Measurements from ENCODE around the gene TPRG1. TPM values are rescaled to one million over a fixed set of nuclear protein-coding genes. Genes with fewer than 3 reads are reported as not detected.

Gene TPRG1
- total RNA-seq, 4 donors from 2014 or later = 2.8 to 4.3 (median 3.1) TPM

GRCh38 chr3:189138901-189139610 lies 32.7 kb upstream of the TPRG1 start:
- 57% methylated on average over 9 of the region's 9 CpGs for WGBS
- Histone ChIP-seq H3K9me3 (no peaks in the 10 kb centered on the region), H3K27me3 (no peaks in the 10 kb centered on the region), H3K4me1 (peaks cover 0 to 3% (median 0%) of the 10 kb centered on the region in 4 donors), H3K27ac (replicated peaks in 1 of 4) (no peak overlapping the region), H3K4me3 (no peak overlapping the region), H3K36me3 (no peaks in the 10 kb centered on the region)
- intact Hi-C loops (cut with DNase I) = no loop called here
- TF ChIP-seq POLR2A (IDR thresholded peaks at IDR 0.05; ENCODE audit: low read depth) (no peak), EP300 (IDR thresholded peaks at IDR 0.05) (no peak), POLR2AphosphoS5 (IDR thresholded peaks at IDR 0.05) (no peak)
- TF ChIP-seq, protein P1, sequence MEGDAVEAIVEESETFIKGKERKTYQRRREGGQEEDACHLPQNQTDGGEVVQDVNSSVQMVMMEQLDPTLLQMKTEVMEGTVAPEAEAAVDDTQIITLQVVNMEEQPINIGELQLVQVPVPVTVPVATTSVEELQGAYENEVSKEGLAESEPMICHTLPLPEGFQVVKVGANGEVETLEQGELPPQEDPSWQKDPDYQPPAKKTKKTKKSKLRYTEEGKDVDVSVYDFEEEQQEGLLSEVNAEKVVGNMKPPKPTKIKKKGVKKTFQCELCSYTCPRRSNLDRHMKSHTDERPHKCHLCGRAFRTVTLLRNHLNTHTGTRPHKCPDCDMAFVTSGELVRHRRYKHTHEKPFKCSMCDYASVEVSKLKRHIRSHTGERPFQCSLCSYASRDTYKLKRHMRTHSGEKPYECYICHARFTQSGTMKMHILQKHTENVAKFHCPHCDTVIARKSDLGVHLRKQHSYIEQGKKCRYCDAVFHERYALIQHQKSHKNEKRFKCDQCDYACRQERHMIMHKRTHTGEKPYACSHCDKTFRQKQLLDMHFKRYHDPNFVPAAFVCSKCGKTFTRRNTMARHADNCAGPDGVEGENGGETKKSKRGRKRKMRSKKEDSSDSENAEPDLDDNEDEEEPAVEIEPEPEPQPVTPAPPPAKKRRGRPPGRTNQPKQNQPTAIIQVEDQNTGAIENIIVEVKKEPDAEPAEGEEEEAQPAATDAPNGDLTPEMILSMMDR (IDR thresholded peaks at IDR 0.05) = no peak
- DNase-seq (ENCODE audit: extremely low spot score) = no peak

- no peak for DNase-seq (ENCODE audit: extremely low spot score)
- intact Hi-C loops (cut with DNase I) = no loop called here
- Histone ChIP-seq H3K4me1 (peaks cover 0 to 3% (median 0%) of the 10 kb centered on the region in 4 donors), H3K36me3 (no peaks in the 10 kb centered on the region), H3K9me3 (no peaks in the 10 kb centered on the region), H3K27me3 (no peaks in the 10 kb centered on the region), H3K4me3 (no peak overlapping the region), H3K27ac (replicated peaks in 1 of 4) (no peak overlapping the region)
- TF ChIP-seq POLR2A (IDR thresholded peaks at IDR 0.05; ENCODE audit: low read depth) (no peak), POLR2AphosphoS5 (IDR thresholded peaks at IDR 0.05) (no peak), EP300 (IDR thresholded peaks at IDR 0.05) (no peak)
- TF ChIP-seq, protein P1 (IDR thresholded peaks at IDR 0.05) = no peak
- 63% methylated on average over 6 of the region's 6 CpGs for WGBS
These were observed 32.2 kb upstream of the TPRG1 start for GRCh38 chr3:189139611-189139940.

DNA sequence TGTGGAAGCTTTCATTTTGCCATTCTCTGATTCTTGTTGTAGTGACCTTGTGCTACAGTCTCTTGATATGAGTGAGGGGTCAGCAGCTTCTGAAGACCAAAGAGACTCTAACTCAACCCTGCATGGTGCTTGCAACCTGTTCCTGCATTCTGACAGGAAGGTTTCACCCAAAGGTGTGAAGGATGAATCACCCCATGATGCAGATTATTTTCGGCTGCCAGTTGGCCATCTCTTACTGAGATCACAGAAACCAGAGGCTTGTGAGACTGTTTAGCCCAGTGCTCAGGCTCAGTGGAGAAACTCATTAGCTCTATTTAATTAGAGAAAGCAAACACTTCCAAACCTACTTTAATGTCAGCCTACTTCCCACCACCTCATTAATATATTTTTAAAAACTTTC lies 29.2 kb upstream of the TPRG1 start:
- H3K27me3 ChIP-seq = no peaks in the 10 kb centered on the region
- no peaks in the 10 kb centered on the region for H3K9me3 ChIP-seq
- no peak for DNase-seq (ENCODE audit: extremely low spot score)
- H3K4me1 ChIP-seq = peaks cover 0 to 4% (median under 1%) of the 10 kb centered on the region in 4 donors
- no peaks in the 10 kb centered on the region for H3K36me3 ChIP-seq
- no peak overlapping the region for H3K27ac ChIP-seq (replicated peaks in 1 of 4)
- intact Hi-C loops (cut with DNase I) = no loop called here
- H3K4me3 ChIP-seq = no peak overlapping the region
- 89% methylated on average over 1 of the region's 1 CpG for WGBS
- no peak for TF ChIP-seq POLR2AphosphoS5 (IDR thresholded peaks at IDR 0.05)
- TF ChIP-seq, protein P1 (IDR thresholded peaks at IDR 0.05) = no peak
- TF ChIP-seq EP300 (IDR thresholded peaks at IDR 0.05) = no peak
- no peak for TF ChIP-seq POLR2A (IDR thresholded peaks at IDR 0.05; ENCODE audit: low read depth)

DNA sequence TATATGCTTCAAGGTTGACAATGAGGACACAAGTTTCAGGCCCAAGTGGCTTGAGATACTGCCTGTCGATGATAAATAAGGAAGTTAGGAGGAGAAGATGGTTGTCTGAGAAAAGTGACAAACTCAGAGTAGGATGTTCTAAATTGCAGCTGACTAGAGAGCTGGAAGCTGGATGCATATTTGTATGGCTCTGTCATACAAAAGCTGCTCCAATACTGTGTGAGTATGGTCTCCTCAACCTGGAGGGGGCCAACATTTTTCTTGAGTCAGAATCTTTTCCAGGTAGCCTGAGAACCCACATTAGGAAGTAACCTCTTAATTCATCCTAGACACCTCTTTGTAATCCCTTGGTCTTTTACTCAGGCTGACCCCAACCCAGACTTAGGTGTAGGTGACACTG lies 28.4 kb upstream of the TPRG1 start:
- no peak overlapping the region for H3K27ac ChIP-seq (replicated peaks in 1 of 4)
- H3K27me3 ChIP-seq = no peaks in the 10 kb centered on the region
- no peak for DNase-seq (ENCODE audit: extremely low spot score)
- intact Hi-C loops (cut with DNase I) = no loop called here
- no peak for TF ChIP-seq EP300 (IDR thresholded peaks at IDR 0.05)
- no peak for TF ChIP-seq POLR2AphosphoS5 (IDR thresholded peaks at IDR 0.05)
- TF ChIP-seq, protein P1 (IDR thresholded peaks at IDR 0.05) = no peak
- no peak for TF ChIP-seq POLR2A (IDR thresholded peaks at IDR 0.05; ENCODE audit: low read depth)
- no peaks in the 10 kb centered on the region for H3K36me3 ChIP-seq
- no peak overlapping the region for H3K4me3 ChIP-seq
- WGBS = 91% methylated on average over 1 of the region's 1 CpG
- no peaks in the 10 kb centered on the region for H3K9me3 ChIP-seq
- H3K4me1 ChIP-seq = peaks cover 0 to 8% (median 4%) of the 10 kb centered on the region in 4 donors

DNA sequence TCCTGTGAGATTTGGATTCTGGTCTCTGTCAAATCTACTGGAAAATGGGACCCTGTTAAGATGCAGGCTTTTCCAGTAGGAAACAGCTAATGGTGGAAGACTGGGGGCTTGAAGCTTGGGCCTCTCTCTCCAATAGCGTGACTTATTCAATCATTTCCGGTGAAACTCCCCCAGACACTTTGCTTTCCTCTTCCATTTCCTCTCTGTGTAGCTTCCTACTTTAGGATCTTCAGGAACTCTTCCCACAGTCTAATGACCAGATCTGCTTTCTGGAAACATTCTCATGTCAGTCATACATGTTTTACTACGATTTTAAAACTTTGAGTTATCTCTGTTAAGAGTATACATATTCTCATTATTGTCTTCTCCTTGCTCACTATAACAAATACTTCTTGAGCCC lies 28.0 kb upstream of the TPRG1 start:
- H3K4me3 ChIP-seq = no peak overlapping the region
- H3K36me3 ChIP-seq = no peaks in the 10 kb centered on the region
- 88% methylated on average over 3 of the region's 3 CpGs for WGBS
- intact Hi-C loops (cut with DNase I) = no loop called here
- H3K9me3 ChIP-seq = no peaks in the 10 kb centered on the region
- no peak for DNase-seq (ENCODE audit: extremely low spot score)
- TF ChIP-seq, protein P1 (IDR thresholded peaks at IDR 0.05) = no peak
- TF ChIP-seq POLR2AphosphoS5 (IDR thresholded peaks at IDR 0.05) = no peak
- no peak for TF ChIP-seq EP300 (IDR thresholded peaks at IDR 0.05)
- no peak for TF ChIP-seq POLR2A (IDR thresholded peaks at IDR 0.05; ENCODE audit: low read depth)
- peaks cover 0 to 8% (median 4%) of the 10 kb centered on the region in 4 donors for H3K4me1 ChIP-seq
- H3K27ac ChIP-seq (replicated peaks in 1 of 4) = no peak overlapping the region
- no peaks in the 10 kb centered on the region for H3K27me3 ChIP-seq
